Adrenal gland (tissue), 12 donors: ENCODE data around the gene FAM50B. TPM values are rescaled to one million over a fixed set of nuclear protein-coding genes. Genes with fewer than 3 reads are reported as not detected.

Experiments used
- DNase-seq, 7 donors: peaks; one replicate each; pipeline ENCODE4 v3.0.0-alpha.2; 2019 to 2020
- H3K27ac ChIP-seq, 5 donors: fragments of 200-600 bp; sonication (generic) in 4 of 5; 1 replicate in 3 of 5; 2 replicates in 2 of 5; pipeline versions ENCODE4 v1.5.1 to v1.8.0; 2016 to 2020; ENCODE audit warnings: mild to moderate bottlenecking in 1 of 5
- H3K27me3 ChIP-seq: fragments of 200-600 bp; 2 replicates; pipeline ENCODE4 v1.8.0; 2021
- H3K36me3 ChIP-seq, 2 donors: fragments of 200-600 bp; replicated peaks in 1 of 2; 1 replicate in 1 of 2; 2 replicates in 1 of 2; pipeline versions ENCODE4 v1.5.1 to v1.8.0; 2018 to 2022
- H3K4me1 ChIP-seq, 2 donors: fragments of 200-600 bp; replicated peaks in 1 of 2; 1 replicate in 1 of 2; 2 replicates in 1 of 2; pipeline versions ENCODE4 v1.5.1 to v1.8.0; 2018 to 2021
- H3K4me3 ChIP-seq, 4 donors: fragments of 200-600 bp; sonication (generic) in 3 of 4; one replicate each; pipeline ENCODE4 v1.5.1; 2016 to 2018
- H3K9me3 ChIP-seq, 3 donors: fragments of 200-600 bp; sonication (generic) in 1 of 3; replicated peaks in 1 of 3; 1 replicate in 2 of 3; 2 replicates in 1 of 3; pipeline versions ENCODE4 v1.5.1 to v1.8.0; 2016 to 2021
- POLR2A ChIP-seq, 2 donors: fragments of 450-650 bp; IDR thresholded peaks; one replicate each; pipeline ENCODE4 v1.6.1; 2017; ENCODE audit warnings: antibody characterized with exemption in 2 of 2, mild to moderate bottlenecking in 2 of 2, moderate library complexity in 1 of 2
- WGBS, 4 donors: extraction: QIAGEN DNeasy Blood & Tissue Kit in 2 of 4; methylation state at CpG; one replicate each; pipeline versions ENCODE4 v1.1.5 to v1.1.7; 2013 to 2017; 5-methylcytosine and 5-hydroxymethylcytosine counted together
- intact Hi-C, 2 donors: fragments of 100-400 bp; cut with DNase I; formaldehyde crosslinking; loops; one replicate each; pipeline versions ENCODE4 v1.14.1 to v1.15.0; 2022 to 2023
- polyA plus RNA-seq, 3 donors: library from polyadenylated mRNA; stranded (reverse); fragments of 200-250 nt in 2 of 3; fragments of 350-450 nt in 1 of 3; fragmentation: Illumina TruSeq in 1 of 3; extraction: RNeasy Lipid Tissue Mini Kit (QIAGEN cat#74804) in 1 of 3; gene quantifications; one replicate each; pipeline ENCODE4 v1.2.3, GENCODE V29; 2013 to 2014
- total RNA-seq, 9 donors: library from RNA; depleted of rRNA in 4 of 9; stranded (reverse); fragments of >200 nt in 4 of 9; fragments of 120-200 nt in 1 of 9; fragmentation: NEBNext Ultra II Directional in 1 of 9; extraction: Animal tissue kit (Norgen Biotek cat#: 25700) in 1 of 9; gene quantifications; one replicate each; pipeline versions ENCODE4 v1.1.0 to v1.2.4, GENCODE V29; 2013 to 2023
- TF ChIP-seq, protein P1 (sequence below), 6 experiments: fragments of 450-650 bp in 4 of 6; fragments of 200-600 bp in 2 of 6; sonication (generic) in 1 of 6; IDR thresholded peaks; 1 replicate in 5 of 6; 2 replicates in 1 of 6; pipeline versions ENCODE4 v1.5.1 to v1.8.0; 2016 to 2021; ENCODE audit warnings: antibody characterized with exemption in 6 of 6, mild to moderate bottlenecking in 2 of 6, moderate library complexity in 1 of 6
- donor health status: healthy with polysubstance abuse.
- donor health status: Bipolar disorder and iron deficiency.
- donor health status: DM: yes; HTN: yes; CAD: no.
- donor health status: DM: no; HTN: no; CAD: no.
- donor health status: DM: no; HTN: no; CAD: no.
- donor health status: DM: yes; HTN: yes; CAD: no.

The FAM50B gene
- total and polyA plus RNA-seq, 12 donors: 5.9 to 119 (median 14.2) TPM

DNA sequence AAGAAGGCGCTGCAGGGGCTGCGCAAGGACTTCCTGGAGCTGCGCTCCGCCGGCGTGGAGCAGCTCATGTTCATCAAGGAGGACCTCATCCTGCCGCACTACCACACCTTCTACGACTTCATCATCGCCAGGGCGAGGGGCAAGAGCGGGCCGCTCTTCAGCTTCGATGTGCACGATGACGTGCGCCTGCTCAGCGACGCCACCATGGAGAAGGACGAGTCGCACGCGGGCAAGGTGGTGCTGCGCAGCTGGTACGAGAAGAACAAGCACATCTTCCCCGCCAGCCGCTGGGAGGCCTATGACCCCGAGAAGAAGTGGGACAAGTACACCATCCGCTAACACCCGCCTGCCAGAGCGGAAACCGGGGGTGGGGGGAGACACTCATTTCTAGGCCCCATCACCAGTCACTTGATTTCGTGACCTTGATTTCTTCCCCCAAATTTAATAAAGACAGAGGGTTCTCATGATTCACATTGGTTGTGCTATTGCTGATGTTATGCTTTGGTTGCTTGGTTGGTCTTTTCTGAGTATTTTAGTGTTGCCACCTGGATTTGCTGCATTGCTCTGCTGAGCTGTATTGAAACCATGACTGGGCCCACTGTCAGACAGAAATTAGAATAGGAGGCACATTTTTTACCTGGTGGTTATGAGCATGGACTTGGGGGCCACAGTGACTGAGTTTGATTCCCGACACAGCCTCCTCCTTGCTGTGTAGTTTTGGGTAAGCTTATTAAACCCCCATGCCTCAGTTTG, 1.5 kb downstream of the FAM50B start:
- Histone ChIP-seq H3K4me3 (no peak overlapping the region), H3K9me3 (no peaks in the 10 kb centered on the region), H3K27ac (no peak overlapping the region), H3K36me3 (no peaks in the 10 kb centered on the region), H3K4me1 (peaks cover 0 to 5% of the 10 kb centered on the region in 2 donors), H3K27me3 (no peaks in the 10 kb centered on the region)
- intact Hi-C loops: no loop called here
- TF ChIP-seq, protein P1, sequence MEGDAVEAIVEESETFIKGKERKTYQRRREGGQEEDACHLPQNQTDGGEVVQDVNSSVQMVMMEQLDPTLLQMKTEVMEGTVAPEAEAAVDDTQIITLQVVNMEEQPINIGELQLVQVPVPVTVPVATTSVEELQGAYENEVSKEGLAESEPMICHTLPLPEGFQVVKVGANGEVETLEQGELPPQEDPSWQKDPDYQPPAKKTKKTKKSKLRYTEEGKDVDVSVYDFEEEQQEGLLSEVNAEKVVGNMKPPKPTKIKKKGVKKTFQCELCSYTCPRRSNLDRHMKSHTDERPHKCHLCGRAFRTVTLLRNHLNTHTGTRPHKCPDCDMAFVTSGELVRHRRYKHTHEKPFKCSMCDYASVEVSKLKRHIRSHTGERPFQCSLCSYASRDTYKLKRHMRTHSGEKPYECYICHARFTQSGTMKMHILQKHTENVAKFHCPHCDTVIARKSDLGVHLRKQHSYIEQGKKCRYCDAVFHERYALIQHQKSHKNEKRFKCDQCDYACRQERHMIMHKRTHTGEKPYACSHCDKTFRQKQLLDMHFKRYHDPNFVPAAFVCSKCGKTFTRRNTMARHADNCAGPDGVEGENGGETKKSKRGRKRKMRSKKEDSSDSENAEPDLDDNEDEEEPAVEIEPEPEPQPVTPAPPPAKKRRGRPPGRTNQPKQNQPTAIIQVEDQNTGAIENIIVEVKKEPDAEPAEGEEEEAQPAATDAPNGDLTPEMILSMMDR (IDR thresholded peaks at IDR 0.05): no peak
- no peak for TF ChIP-seq POLR2A (IDR thresholded peaks at IDR 0.05)
- DNase-seq: no peak
- 94 to 97% (median 96%) methylated on average over 28 to 33 of the region's 33 CpGs for WGBS, 4 donors

DNA sequence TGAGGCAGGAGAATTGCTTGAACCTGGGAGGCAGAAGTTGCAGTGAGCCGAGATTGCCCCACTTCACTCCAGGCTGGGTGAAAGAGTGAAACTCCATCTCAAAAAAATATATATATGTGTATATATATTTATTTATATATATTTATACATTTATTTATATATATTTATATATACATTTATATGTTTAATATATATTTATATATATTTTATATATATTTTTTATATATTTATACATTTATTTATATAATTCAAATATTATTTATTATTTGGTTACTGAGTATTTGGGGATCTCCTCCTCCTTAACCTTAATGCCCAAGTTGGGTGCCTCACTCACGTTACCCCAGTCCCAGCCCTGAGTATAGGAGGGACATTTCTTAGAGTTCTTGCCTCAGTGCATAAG, 2.7 kb downstream of the FAM50B start:
- no peaks in the 10 kb centered on the region for H3K9me3 ChIP-seq
- peaks cover 0 to 5% of the 10 kb centered on the region in 2 donors for H3K4me1 ChIP-seq
- WGBS, 4 donors: 48 to 96% (median 82%) methylated on average over 2 of the region's 2 CpGs
- no peak for DNase-seq
- H3K27me3 ChIP-seq: no peaks in the 10 kb centered on the region
- H3K36me3 ChIP-seq: no peaks in the 10 kb centered on the region
- TF ChIP-seq POLR2A (IDR thresholded peaks at IDR 0.05): no peak
- TF ChIP-seq, protein P1 (IDR thresholded peaks at IDR 0.05): no peak
- H3K4me3 ChIP-seq: no peak overlapping the region
- H3K27ac ChIP-seq: no peak overlapping the region
- intact Hi-C loops: no loop called here

DNA sequence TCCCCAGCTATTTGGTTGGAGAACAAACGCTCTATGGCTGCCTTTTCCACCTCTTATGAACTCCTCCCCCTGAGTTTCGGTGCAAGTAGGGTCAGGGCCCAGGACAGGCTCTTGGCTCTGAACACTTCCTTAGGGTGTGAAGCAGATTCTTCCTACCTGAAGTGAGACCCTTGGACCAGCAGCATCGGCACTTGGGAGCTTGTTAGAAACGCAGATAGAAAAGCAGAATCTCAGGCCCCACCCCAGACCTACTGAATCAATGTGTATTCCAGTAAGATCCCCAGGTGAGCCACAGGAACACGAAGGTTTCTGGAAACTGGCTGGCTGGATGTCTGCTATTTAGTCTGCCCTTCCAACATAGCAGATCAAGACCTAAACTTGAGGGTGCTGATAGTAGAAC, 3.2 kb downstream of the FAM50B start:
- peaks cover 0 to 5% of the 10 kb centered on the region in 2 donors for H3K4me1 ChIP-seq
- H3K9me3 ChIP-seq: no peaks in the 10 kb centered on the region
- no peak overlapping the region for H3K27ac ChIP-seq
- TF ChIP-seq, protein P1 (IDR thresholded peaks at IDR 0.05): no peak
- no peak for TF ChIP-seq POLR2A (IDR thresholded peaks at IDR 0.05)
- no peaks in the 10 kb centered on the region for H3K27me3 ChIP-seq
- DNase-seq: no peak
- intact Hi-C loops: no loop called here
- no peak overlapping the region for H3K4me3 ChIP-seq
- no peaks in the 10 kb centered on the region for H3K36me3 ChIP-seq
- WGBS, 4 donors: 74 to 91% (median 81%) methylated on average over 5 of the region's 5 CpGs

DNA sequence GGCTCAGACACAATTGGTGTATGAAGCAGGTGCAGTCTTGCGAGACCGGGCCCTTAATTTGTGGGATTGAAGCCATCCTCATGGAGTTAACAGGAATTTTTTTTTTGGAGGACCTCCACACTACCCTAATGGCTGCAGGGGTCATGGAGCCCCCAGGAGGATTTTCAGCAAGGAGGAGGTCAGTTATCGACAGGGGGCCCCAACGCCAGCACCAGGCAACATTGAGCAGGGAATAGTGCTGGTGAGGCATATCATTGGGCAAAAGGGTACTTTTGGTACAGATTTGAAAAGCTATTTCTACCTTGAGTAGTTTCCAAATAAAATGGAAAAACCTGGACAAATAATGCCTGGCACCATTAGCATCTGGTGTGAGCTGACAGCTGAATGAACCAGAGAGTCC, 6.7 kb downstream of the FAM50B start:
- WGBS, 4 donors: 87 to 96% (median 95%) methylated on average over 4 of the region's 4 CpGs
- DNase-seq: no peak
- no peak for TF ChIP-seq POLR2A (IDR thresholded peaks at IDR 0.05)
- TF ChIP-seq, protein P1 (IDR thresholded peaks at IDR 0.05): no peak

More for the DNA sequence above, 6.7 kb downstream of the FAM50B start:
- no peak overlapping the region for H3K4me3 ChIP-seq
- intact Hi-C loops: no loop called here
- no peaks in the 10 kb centered on the region for H3K27me3 ChIP-seq
- no peaks in the 10 kb centered on the region for H3K36me3 ChIP-seq
- no peaks in the 10 kb centered on the region for H3K9me3 ChIP-seq
- H3K4me1 ChIP-seq: no peaks in the 10 kb centered on the region
- no peak overlapping the region for H3K27ac ChIP-seq
